Colonic mucosa (tissue), 4 donors: ENCODE data around the gene LRP1B. TPM values are rescaled to one million over a fixed set of nuclear protein-coding genes. Genes with fewer than 3 reads are reported as not detected.
"Not testable (repeated sequence)": the region's sequence is repeated elsewhere in the genome, so short reads cannot be mapped to it uniquely, and the experiment has no call there.

ENCODE experiments used
- DNase-seq: peaks from one replicate; pipeline ENCODE4 v3.0.0-alpha.2; 2020
- H3K27ac ChIP-seq: fragments of 200-600 bp; one replicate; pipeline ENCODE4 v1.8.0; 2021
- H3K27me3 ChIP-seq: fragments of 200-600 bp; one replicate; pipeline ENCODE4 v1.8.0; 2021
- H3K36me3 ChIP-seq: fragments of 200-600 bp; one replicate; pipeline ENCODE4 v1.8.0; 2021
- H3K4me1 ChIP-seq: fragments of 200-600 bp; one replicate; pipeline ENCODE4 v1.8.0; 2021; ENCODE audit warnings: mild to moderate bottlenecking
- H3K4me3 ChIP-seq: fragments of 200-600 bp; one replicate; pipeline ENCODE4 v1.8.0; 2021
- H3K9ac ChIP-seq, 2 donors: one replicate each; pipeline ENCODE4 v1.7.0; 2013; ENCODE audit warnings: control low read depth in 2 of 2, low read depth in 2 of 2, low read length in 2 of 2
- H3K9me3 ChIP-seq: fragments of 200-600 bp; one replicate; pipeline ENCODE4 v1.8.0; 2021
- CTCF ChIP-seq: fragments of 200-600 bp; IDR thresholded peaks from one replicate; pipeline ENCODE4 v1.8.0; 2022; ENCODE audit warnings: antibody characterized with exemption, mild to moderate bottlenecking
- intact Hi-C: fragments of 100-400 bp; cut with DNase I; formaldehyde crosslinking; loops from one replicate; pipeline ENCODE4 v1.14.1; 2022
- total RNA-seq, 2 donors: library from RNA; stranded (reverse); fragmentation: NEBNext Ultra II Directional in 1 of 2; extraction: Animal tissue kit (Norgen Biotek cat#: 25700) in 1 of 2; gene quantifications; one replicate each; pipeline ENCODE4 v1.2.1, GENCODE V29; 2021
- donor health status: healthy.
- donor health status: DM: no; HTN: no; CAD: no.
- donor health status: DM: no; HTN: no; CAD: no.

The LRP1B gene
- total RNA-seq, 2 donors from 2014 or later: 0.10 to 0.19 TPM

GRCh38 chr2:140451324-140451723, 1679.5 kb downstream of the LRP1B start:
- TF ChIP-seq CTCF: no peak
- H3K27me3 ChIP-seq: no peaks in the 10 kb centered on the region
- no peak overlapping the region for H3K27ac ChIP-seq
- intact Hi-C loops: no loop called here
- H3K4me3 ChIP-seq: no peak overlapping the region
- H3K9ac ChIP-seq: no peak overlapping the region
- H3K36me3 ChIP-seq: no peaks in the 10 kb centered on the region
- H3K4me1 ChIP-seq: no peaks in the 10 kb centered on the region
- H3K9me3 ChIP-seq: no peaks in the 10 kb centered on the region
- no peak for DNase-seq

DNA sequence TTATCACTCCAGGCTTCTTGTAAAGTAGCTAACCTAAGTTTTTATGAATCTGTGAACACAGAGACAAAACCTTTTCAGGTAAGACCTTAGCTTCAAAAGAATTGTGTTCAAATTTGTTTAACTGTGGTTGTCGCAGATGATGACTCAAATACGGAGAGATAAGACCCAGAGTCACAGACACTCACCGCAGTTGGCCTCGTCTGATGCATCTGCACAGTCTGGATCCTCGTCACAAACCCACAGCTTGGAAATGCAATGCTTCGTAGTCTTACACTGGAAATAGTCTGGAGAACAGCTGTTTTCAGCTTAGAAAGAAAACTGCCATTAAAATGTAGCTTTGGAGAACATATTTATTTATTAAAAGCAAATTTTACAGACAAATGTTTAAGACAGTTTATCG, 1688.5 kb downstream of the LRP1B start:
- intact Hi-C loops: no loop called here
- Histone ChIP-seq H3K9ac (no peak overlapping the region), H3K4me3 (no peak overlapping the region), H3K4me1 (no peaks in the 10 kb centered on the region), H3K36me3 (no peaks in the 10 kb centered on the region), H3K27me3 (no peaks in the 10 kb centered on the region), H3K27ac (no peak overlapping the region), H3K9me3 (no peaks in the 10 kb centered on the region)
- no peak for DNase-seq
- no peak for TF ChIP-seq CTCF

- no peaks in the 10 kb centered on the region for H3K36me3 ChIP-seq
- H3K9ac ChIP-seq: no peak overlapping the region
- H3K9me3 ChIP-seq: no peaks in the 10 kb centered on the region
- no peaks in the 10 kb centered on the region for H3K27me3 ChIP-seq
- TF ChIP-seq CTCF: no peak
- intact Hi-C loops: no loop called here
- H3K27ac ChIP-seq: no peak overlapping the region
- no peaks in the 10 kb centered on the region for H3K4me1 ChIP-seq
- H3K4me3 ChIP-seq: no peak overlapping the region
- no peak for DNase-seq
Measured at GRCh38 chr2:140440815-140441214, 1690.0 kb downstream of the LRP1B start.

GRCh38 chr2:140436936-140437335, 1693.9 kb downstream of the LRP1B start:
- Histone ChIP-seq H3K9me3 (no peaks in the 10 kb centered on the region), H3K36me3 (no peaks in the 10 kb centered on the region), H3K4me3 (no peak overlapping the region), H3K4me1 (no peaks in the 10 kb centered on the region), H3K27ac (no peak overlapping the region), H3K27me3 (no peaks in the 10 kb centered on the region), H3K9ac (no peak overlapping the region)
- intact Hi-C loops: no loop called here
- DNase-seq: no peak
- no peak for TF ChIP-seq CTCF

DNA sequence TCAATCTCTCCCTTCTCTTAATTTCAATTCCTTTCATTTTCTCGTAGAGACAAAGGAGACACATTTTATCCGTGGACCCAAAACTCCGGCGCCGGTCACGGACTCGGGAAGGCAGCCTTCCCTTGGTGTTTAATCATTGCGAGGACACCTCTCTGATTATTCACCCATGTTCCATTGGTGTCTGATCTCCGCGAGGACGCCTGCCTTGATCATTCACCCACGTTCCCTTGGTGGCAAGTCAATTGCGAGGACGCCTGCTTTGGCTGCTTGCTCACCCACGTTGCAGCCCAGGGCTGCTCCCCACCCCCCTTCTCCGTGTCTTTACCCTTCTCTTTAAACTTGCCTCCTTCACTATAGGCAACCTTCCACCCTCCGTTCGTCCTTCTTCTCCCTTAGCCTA, 1703.8 kb downstream of the LRP1B start:
- H3K27ac ChIP-seq, H3K9me3 ChIP-seq, intact Hi-C loops, H3K9ac ChIP-seq, H3K27me3 ChIP-seq, DNase-seq, H3K4me1 ChIP-seq, H3K4me3 ChIP-seq, H3K36me3 ChIP-seq: not testable (repeated sequence)

DNA sequence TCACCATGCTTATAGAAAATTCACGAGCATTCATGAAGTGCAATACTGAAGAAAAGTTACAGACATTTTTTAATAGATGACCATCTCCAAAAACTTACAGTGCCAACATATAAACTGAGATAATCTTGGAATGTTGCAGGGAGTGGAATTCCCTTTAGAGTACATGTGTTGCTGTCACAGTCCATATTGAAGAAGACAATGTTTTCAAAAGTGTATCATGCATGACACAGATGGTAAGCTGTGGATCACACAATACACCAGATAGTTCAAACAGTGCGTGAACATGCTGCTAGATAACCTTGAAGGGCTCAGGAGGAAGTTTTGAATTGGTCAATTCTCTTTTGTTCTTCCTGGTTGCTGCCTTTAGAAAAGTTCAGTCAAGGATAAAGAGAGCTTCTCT, 1706.3 kb downstream of the LRP1B start:
- Histone ChIP-seq H3K27me3 (no peaks in the 10 kb centered on the region), H3K27ac (no peak overlapping the region), H3K4me1 (no peaks in the 10 kb centered on the region), H3K9ac (no peak overlapping the region), H3K36me3 (no peaks in the 10 kb centered on the region), H3K9me3 (no peaks in the 10 kb centered on the region), H3K4me3 (no peak overlapping the region)
- no peak for TF ChIP-seq CTCF
- no peak for DNase-seq
- intact Hi-C loops: no loop called here
